Measurements from ENCODE around the gene DISC1. TPM values are rescaled to one million over a fixed set of nuclear protein-coding genes. Genes with fewer than 3 reads are reported as not detected.

DISC1 gene
- total RNA-seq, 1 experiment from 2014 or later = 9.8 TPM

DNA sequence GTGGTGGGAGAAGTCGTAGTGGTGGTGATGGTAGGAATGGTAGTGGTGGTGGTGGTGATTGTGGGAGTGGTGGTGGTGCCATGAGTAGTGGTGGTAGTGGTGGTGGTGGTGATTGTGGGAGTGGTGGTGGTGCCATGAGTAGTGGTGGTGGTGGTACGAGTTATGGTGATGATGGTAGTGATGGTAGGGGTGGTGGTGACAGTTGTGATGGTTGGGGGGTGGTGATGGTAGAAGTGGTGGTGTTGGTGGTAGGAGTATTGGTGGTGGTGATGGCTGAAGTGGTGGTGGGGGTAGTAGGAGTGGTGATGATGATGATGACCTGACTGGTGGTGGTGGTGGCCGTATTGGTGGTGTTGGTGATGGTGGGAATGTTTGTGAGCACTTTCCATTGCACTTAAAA lies 107.1 kb downstream of the DISC1 start:
- peaks cover 3% of the 10 kb centered on the region for H3K9me3 Mint-ChIP-seq (ENCODE audit: low read depth, unreplicated experiment)
- BruUV-seq (replicated peaks) = no TSS peak
- H3K4me1 Mint-ChIP-seq (ENCODE audit: low read depth, unreplicated experiment) = no peaks in the 10 kb centered on the region
- CTCF ChIA-PET = interaction anchor here (0.6 to 0.7 kb wide), 2 partner anchors 29 to 376 kb away, joined by 3 read pairs; no protein-coding TSS in a partner anchor
- no peak overlapping the region for H3K27ac Mint-ChIP-seq (ENCODE audit: unreplicated experiment)
- no peak for DNase-seq
- H3K4me3 Mint-ChIP-seq (ENCODE audit: low read depth, unreplicated experiment) = no peak overlapping the region
- H3K36me3 Mint-ChIP-seq (ENCODE audit: insufficient read depth, unreplicated experiment) = no peaks in the 10 kb centered on the region
- TF ChIP-seq, protein P1, sequence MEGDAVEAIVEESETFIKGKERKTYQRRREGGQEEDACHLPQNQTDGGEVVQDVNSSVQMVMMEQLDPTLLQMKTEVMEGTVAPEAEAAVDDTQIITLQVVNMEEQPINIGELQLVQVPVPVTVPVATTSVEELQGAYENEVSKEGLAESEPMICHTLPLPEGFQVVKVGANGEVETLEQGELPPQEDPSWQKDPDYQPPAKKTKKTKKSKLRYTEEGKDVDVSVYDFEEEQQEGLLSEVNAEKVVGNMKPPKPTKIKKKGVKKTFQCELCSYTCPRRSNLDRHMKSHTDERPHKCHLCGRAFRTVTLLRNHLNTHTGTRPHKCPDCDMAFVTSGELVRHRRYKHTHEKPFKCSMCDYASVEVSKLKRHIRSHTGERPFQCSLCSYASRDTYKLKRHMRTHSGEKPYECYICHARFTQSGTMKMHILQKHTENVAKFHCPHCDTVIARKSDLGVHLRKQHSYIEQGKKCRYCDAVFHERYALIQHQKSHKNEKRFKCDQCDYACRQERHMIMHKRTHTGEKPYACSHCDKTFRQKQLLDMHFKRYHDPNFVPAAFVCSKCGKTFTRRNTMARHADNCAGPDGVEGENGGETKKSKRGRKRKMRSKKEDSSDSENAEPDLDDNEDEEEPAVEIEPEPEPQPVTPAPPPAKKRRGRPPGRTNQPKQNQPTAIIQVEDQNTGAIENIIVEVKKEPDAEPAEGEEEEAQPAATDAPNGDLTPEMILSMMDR (IDR thresholded peaks at IDR 0.05; ENCODE audit: unreplicated experiment) = no peak
- no peaks in the 10 kb centered on the region for H3K27me3 Mint-ChIP-seq (ENCODE audit: unreplicated experiment)
- intact Hi-C loops (cut with micrococcal nuclease; ENCODE audit: unreplicated experiment) = no loop called here

DNA sequence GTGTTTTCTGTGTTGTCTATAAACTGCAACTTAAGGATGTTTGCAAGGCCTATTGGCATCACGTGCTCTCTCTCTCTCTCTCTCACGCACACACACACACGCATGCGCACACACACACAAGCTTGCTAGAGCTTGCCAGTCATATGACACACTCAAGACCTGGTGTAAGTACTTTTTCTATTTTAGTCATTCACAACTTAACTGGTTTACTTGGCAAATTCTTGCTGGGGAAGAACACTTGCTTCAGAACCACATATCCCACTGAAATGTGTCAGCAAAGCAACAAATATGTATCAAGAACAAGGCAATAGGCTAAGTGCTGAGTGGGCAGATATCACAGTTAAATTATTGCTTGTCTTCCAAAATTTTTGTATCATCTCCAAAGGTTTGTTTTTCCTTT lies 107.8 kb downstream of the DISC1 start:
- Mint-ChIP-seq H3K4me3 (ENCODE audit: low read depth, unreplicated experiment) (no peak overlapping the region), H3K36me3 (ENCODE audit: insufficient read depth, unreplicated experiment) (no peaks in the 10 kb centered on the region), H3K27ac (ENCODE audit: unreplicated experiment) (no peak overlapping the region), H3K4me1 (ENCODE audit: low read depth, unreplicated experiment) (no peaks in the 10 kb centered on the region), H3K27me3 (ENCODE audit: unreplicated experiment) (no peaks in the 10 kb centered on the region), H3K9me3 (ENCODE audit: low read depth, unreplicated experiment) (peaks cover 6% of the 10 kb centered on the region)
- CTCF ChIA-PET = interaction anchor here (0.6 to 0.7 kb wide), 2 partner anchors 28 to 376 kb away, joined by 3 read pairs; no protein-coding TSS in a partner anchor
- no peak for DNase-seq
- TF ChIP-seq, protein P1 (IDR thresholded peaks at IDR 0.05; ENCODE audit: unreplicated experiment) = no peak
- no TSS peak for BruUV-seq (replicated peaks)
- intact Hi-C loops (cut with micrococcal nuclease; ENCODE audit: unreplicated experiment) = no loop called here

DNA sequence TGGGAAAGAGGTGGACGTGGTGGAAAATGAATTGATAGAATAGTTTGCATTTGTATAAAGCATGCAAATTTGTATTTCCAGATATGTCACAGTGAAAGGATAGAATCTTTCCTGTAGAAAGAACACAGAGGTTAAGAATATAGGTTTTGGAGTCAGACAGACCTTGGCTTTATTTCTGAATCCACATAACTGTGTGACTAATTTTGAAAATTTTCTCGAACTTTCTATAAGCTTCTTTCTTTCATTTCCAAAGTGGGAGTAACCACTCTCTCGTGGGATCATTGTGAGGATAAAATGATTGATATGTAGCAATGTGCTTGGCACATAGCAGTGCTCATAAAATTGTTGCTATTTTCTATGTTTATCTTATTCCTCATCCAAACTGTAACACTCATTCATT lies 108.8 kb downstream of the DISC1 start:
- TF ChIP-seq, protein P1 (IDR thresholded peaks at IDR 0.05; ENCODE audit: unreplicated experiment) = no peak
- no peak for DNase-seq
- Mint-ChIP-seq H3K4me3 (ENCODE audit: low read depth, unreplicated experiment) (no peak overlapping the region), H3K27me3 (ENCODE audit: unreplicated experiment) (no peaks in the 10 kb centered on the region), H3K36me3 (ENCODE audit: insufficient read depth, unreplicated experiment) (no peaks in the 10 kb centered on the region), H3K27ac (ENCODE audit: unreplicated experiment) (no peak overlapping the region), H3K4me1 (ENCODE audit: low read depth, unreplicated experiment) (no peaks in the 10 kb centered on the region), H3K9me3 (ENCODE audit: low read depth, unreplicated experiment) (peaks cover 6% of the 10 kb centered on the region)
- no TSS peak for BruUV-seq (replicated peaks)
- intact Hi-C loops (cut with micrococcal nuclease; ENCODE audit: unreplicated experiment) = no loop called here
- CTCF ChIA-PET = no interaction called here

DNA sequence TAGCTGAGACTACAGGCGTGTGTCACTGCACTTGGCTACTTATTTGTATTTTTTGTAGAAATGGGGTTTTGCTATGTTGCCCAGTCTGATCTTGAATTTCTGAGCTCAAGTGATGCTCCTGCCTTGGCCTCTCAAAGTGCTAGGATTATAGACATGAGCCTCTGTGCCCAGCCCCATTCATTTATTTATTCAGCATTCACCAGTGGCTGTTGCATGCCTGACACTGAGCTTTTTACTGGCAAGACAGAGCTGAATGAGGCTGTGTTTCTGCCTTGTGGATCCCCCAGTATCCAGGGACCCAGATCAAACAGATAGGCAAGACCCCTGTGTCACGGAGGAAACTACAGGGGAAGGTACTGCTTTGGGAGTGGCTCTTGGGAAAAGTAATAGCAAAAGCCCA lies 109.4 kb downstream of the DISC1 start:
- no TSS peak for BruUV-seq (replicated peaks)
- intact Hi-C loops (cut with micrococcal nuclease; ENCODE audit: unreplicated experiment) = no loop called here
- Mint-ChIP-seq H3K4me3 (ENCODE audit: low read depth, unreplicated experiment) (no peak overlapping the region), H3K27ac (ENCODE audit: unreplicated experiment) (no peak overlapping the region), H3K36me3 (ENCODE audit: insufficient read depth, unreplicated experiment) (no peaks in the 10 kb centered on the region), H3K27me3 (ENCODE audit: unreplicated experiment) (no peaks in the 10 kb centered on the region), H3K4me1 (ENCODE audit: low read depth, unreplicated experiment) (no peaks in the 10 kb centered on the region), H3K9me3 (ENCODE audit: low read depth, unreplicated experiment) (peaks cover 6% of the 10 kb centered on the region)
- no peak for DNase-seq
- TF ChIP-seq, protein P1 (IDR thresholded peaks at IDR 0.05; ENCODE audit: unreplicated experiment) = no peak
- CTCF ChIA-PET = no interaction called here

Measured in Calu3 (cell line).